Measurements from ENCODE around the gene ZBTB17. TPM values are rescaled to one million over a fixed set of nuclear protein-coding genes. Genes with fewer than 3 reads are reported as not detected.

Gene ZBTB17
- total and polyA plus RNA-seq, 2 experiments from 2014 or later = 21.9 to 26.6 TPM

DNA sequence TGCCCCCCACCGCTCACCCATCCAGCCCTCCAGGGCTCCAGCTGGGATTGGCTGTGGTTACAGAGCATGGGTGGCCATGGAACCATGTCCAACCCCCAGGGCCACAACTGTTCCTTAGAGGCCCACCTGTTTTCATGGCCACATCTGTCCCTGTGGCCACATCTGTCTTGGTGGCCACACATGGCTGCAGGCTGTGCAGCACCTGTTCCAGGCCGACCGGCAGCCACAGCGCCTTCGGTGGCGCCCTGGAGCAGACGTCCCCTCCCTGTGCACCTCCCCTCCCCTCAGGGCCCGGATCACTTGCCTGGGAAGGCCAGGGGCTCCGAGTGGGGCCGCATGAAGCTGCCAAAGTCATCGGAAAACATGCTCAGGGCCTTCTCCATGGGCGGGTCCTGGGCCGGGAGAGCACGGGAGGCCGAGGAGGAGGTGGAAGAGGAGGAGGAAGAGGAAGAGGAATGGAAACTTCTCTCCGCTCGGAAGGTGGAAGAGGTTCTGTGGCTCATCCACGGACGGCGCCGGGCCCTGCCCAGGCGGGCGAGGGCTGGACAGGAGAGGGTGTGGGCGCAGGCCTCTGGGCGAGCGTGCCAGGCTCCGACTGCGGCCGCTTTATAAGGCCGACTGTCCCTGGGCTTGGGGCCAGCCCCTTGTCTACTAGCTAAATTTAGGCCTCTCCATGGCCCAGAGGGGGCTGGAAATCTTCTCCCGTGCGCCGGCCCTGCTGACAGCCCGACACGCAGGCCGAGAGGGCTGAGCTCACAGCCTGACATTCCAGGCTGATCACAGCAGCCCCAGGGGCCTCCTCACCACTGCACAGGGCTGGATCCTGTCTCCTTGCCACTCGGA lies 41.8 kb upstream of the ZBTB17 start, which contains the start of gene HSPB7:
HSPB7 (minus strand) TSS at position 583 of the 843 bp plus-strand sequence; CDS start at position 503, 80 bp downstream.
- peaks cover 32% of the 10 kb centered on the region for H3K4me1 ChIP-seq (ENCODE audit: insufficient read depth)
- H3K27ac Mint-ChIP-seq = no peak within 1 kb of the TSS

DNA sequence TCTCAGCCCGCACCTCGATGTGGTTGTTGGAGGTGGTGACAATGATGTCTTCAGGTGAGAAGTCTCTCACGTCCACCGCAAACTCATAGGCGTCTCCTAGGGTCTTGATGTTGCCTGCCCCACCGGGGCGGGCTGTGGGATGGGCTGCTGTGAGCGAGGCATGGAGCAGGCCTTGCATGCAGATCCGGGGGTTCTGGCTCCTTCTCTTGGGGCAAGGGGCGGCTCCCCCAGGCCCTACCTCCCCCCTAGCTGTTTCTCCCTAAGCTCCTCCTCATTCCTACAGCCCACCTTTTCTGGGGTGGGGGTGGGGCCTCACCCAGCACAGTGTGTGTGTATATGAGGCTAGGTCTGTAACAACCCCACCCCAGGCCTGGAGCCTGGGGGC lies 41.2 kb upstream of the ZBTB17 start:
- H3K4me3 Mint-ChIP-seq = no peak overlapping the region
- peak overlapping the region; percentile 64; the same call in 1 of the 2 replicates for H3K4me2 ChIP-seq
- no peak overlapping the region for H3K27ac ChIP-seq (ENCODE audit: low read depth)
- TF ChIP-seq, protein P1, sequence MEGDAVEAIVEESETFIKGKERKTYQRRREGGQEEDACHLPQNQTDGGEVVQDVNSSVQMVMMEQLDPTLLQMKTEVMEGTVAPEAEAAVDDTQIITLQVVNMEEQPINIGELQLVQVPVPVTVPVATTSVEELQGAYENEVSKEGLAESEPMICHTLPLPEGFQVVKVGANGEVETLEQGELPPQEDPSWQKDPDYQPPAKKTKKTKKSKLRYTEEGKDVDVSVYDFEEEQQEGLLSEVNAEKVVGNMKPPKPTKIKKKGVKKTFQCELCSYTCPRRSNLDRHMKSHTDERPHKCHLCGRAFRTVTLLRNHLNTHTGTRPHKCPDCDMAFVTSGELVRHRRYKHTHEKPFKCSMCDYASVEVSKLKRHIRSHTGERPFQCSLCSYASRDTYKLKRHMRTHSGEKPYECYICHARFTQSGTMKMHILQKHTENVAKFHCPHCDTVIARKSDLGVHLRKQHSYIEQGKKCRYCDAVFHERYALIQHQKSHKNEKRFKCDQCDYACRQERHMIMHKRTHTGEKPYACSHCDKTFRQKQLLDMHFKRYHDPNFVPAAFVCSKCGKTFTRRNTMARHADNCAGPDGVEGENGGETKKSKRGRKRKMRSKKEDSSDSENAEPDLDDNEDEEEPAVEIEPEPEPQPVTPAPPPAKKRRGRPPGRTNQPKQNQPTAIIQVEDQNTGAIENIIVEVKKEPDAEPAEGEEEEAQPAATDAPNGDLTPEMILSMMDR (conservative IDR thresholded peaks at IDR 0.05; ENCODE audit: low read depth in 2 of 2) = no peak
- TF ChIP-seq EZH2 (IDR thresholded peaks at IDR 0.05; ENCODE audit: low read depth, unreplicated experiment) = no peak
- no peak for TF ChIP-seq CREB1 (CRISPR knock-in tag; IDR thresholded peaks at IDR 0.05; ENCODE audit: low read depth)
- no peak for TF ChIP-seq NANOG (IDR thresholded peaks at IDR 0.05; ENCODE audit: borderline replicate concordance)
- TF ChIP-seq STAT1 (IDR thresholded peaks at IDR 0.05; ENCODE audit: unreplicated experiment) = no peak
- TF ChIP-seq, protein P2, sequence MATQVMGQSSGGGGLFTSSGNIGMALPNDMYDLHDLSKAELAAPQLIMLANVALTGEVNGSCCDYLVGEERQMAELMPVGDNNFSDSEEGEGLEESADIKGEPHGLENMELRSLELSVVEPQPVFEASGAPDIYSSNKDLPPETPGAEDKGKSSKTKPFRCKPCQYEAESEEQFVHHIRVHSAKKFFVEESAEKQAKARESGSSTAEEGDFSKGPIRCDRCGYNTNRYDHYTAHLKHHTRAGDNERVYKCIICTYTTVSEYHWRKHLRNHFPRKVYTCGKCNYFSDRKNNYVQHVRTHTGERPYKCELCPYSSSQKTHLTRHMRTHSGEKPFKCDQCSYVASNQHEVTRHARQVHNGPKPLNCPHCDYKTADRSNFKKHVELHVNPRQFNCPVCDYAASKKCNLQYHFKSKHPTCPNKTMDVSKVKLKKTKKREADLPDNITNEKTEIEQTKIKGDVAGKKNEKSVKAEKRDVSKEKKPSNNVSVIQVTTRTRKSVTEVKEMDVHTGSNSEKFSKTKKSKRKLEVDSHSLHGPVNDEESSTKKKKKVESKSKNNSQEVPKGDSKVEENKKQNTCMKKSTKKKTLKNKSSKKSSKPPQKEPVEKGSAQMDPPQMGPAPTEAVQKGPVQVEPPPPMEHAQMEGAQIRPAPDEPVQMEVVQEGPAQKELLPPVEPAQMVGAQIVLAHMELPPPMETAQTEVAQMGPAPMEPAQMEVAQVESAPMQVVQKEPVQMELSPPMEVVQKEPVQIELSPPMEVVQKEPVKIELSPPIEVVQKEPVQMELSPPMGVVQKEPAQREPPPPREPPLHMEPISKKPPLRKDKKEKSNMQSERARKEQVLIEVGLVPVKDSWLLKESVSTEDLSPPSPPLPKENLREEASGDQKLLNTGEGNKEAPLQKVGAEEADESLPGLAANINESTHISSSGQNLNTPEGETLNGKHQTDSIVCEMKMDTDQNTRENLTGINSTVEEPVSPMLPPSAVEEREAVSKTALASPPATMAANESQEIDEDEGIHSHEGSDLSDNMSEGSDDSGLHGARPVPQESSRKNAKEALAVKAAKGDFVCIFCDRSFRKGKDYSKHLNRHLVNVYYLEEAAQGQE (IDR thresholded peaks at IDR 0.05; ENCODE audit: unreplicated experiment) = no peak
- TF ChIP-seq, protein P3, sequence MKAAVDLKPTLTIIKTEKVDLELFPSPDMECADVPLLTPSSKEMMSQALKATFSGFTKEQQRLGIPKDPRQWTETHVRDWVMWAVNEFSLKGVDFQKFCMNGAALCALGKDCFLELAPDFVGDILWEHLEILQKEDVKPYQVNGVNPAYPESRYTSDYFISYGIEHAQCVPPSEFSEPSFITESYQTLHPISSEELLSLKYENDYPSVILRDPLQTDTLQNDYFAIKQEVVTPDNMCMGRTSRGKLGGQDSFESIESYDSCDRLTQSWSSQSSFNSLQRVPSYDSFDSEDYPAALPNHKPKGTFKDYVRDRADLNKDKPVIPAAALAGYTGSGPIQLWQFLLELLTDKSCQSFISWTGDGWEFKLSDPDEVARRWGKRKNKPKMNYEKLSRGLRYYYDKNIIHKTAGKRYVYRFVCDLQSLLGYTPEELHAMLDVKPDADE (IDR thresholded peaks at IDR 0.05) = no peak
- TF ChIP-seq POLR2AphosphoS5 (IDR thresholded peaks at IDR 0.05; ENCODE audit: low read depth) = no peak
- no peak for TF ChIP-seq ZNF331 (CRISPR knock-in tag; IDR thresholded peaks at IDR 0.05; ENCODE audit: low read depth)
- TF ChIP-seq EZH2phosphoT487 (IDR thresholded peaks at IDR 0.05; ENCODE audit: unreplicated experiment) = no peak
- no peak for TF ChIP-seq ZNF114 (CRISPR knock-in tag; IDR thresholded peaks at IDR 0.05)
- TF ChIP-seq JUNB (IDR thresholded peaks at IDR 0.05; ENCODE audit: unreplicated experiment) = no peak

More for the DNA sequence above, 41.8 kb upstream of the ZBTB17 start, which contains the start of gene HSPB7:
- H3K36me3 ChIP-seq (ENCODE audit: insufficient read depth) = no peaks in the 10 kb centered on the region
- no peaks in the 10 kb centered on the region for H3K9me3 Mint-ChIP-seq
- no peaks in the 10 kb centered on the region for H3K9me2 ChIP-seq (ENCODE audit: insufficient read depth)
- no peak within 1 kb of the TSS for H3K27ac ChIP-seq (ENCODE audit: low read depth)
- peak within 1 kb of the TSS; percentile 74; the same call in 1 of the 2 replicates for H2AFZ ChIP-seq
- H3F3A ChIP-seq (replicated peaks; ENCODE audit: low read depth) = no peaks in the 10 kb centered on the region
- TF ChIP-seq, protein P1 (conservative IDR thresholded peaks at IDR 0.05; ENCODE audit: low read depth in 2 of 2) = peak; percentile 17 to 47; a peak in 3 of 4 replicates
- TF ChIP-seq NANOG (IDR thresholded peaks at IDR 0.05; ENCODE audit: borderline replicate concordance) = no peak
- no peaks in the 10 kb centered on the region for H3K27me3 ChIP-seq (ENCODE audit: insufficient read depth)
- no peaks in the 10 kb centered on the region for H4K20me1 ChIP-seq (replicated peaks; ENCODE audit: insufficient read depth)
- peak; percentile 72 for DNase-seq (ENCODE audit: low spot score)
- H3K4me3 ChIP-seq = no peak within 1 kb of the TSS
- H3K4me2 ChIP-seq = peak within 1 kb of the TSS; percentile 64
- H3K36me3 Mint-ChIP-seq (ENCODE audit: low read depth) = no peaks in the 10 kb centered on the region
- peaks cover 58% of the 10 kb centered on the region for H3K4me1 Mint-ChIP-seq
- no peak within 1 kb of the TSS for H3K4me3 Mint-ChIP-seq
- no peaks in the 10 kb centered on the region for H3K79me2 ChIP-seq (replicated peaks; ENCODE audit: insufficient read depth)
- peaks cover 25% of the 10 kb centered on the region for H3K27me3 Mint-ChIP-seq (ENCODE audit: insufficient read depth, low read depth, poor library complexity)
- peak; percentile 54 for ATAC-seq

More for the DNA sequence above, 41.2 kb upstream of the ZBTB17 start:
- H2AFZ ChIP-seq = no peak overlapping the region
- no peak overlapping the region for H3K27ac Mint-ChIP-seq
- no peaks in the 10 kb centered on the region for H3K79me2 ChIP-seq (replicated peaks; ENCODE audit: insufficient read depth)
- H3K36me3 Mint-ChIP-seq (ENCODE audit: low read depth) = no peaks in the 10 kb centered on the region
- ATAC-seq (no peak), DNase-seq (ENCODE audit: low spot score) (no peak)
- no peaks in the 10 kb centered on the region for H3K9me2 ChIP-seq (ENCODE audit: insufficient read depth)
- H3K9me3 Mint-ChIP-seq = no peaks in the 10 kb centered on the region
- H3K27me3 ChIP-seq (ENCODE audit: insufficient read depth) = no peaks in the 10 kb centered on the region
- H3K36me3 ChIP-seq (ENCODE audit: insufficient read depth) = no peaks in the 10 kb centered on the region
- H4K20me1 ChIP-seq (replicated peaks; ENCODE audit: insufficient read depth) = no peaks in the 10 kb centered on the region
- H3K4me3 ChIP-seq = no peak overlapping the region
- peaks cover 27% of the 10 kb centered on the region for H3K27me3 Mint-ChIP-seq (ENCODE audit: insufficient read depth, low read depth, poor library complexity)
- H3F3A ChIP-seq (replicated peaks; ENCODE audit: low read depth) = no peaks in the 10 kb centered on the region; the same call in 1 of the 2 replicates
- H3K4me1 ChIP-seq (ENCODE audit: insufficient read depth) = peaks cover 37% of the 10 kb centered on the region
- H3K4me1 Mint-ChIP-seq = peaks cover 64% of the 10 kb centered on the region

Measured in GM23338 (cell line).